ENCODE measurements around the gene GNG4. TPM values are rescaled to one million over a fixed set of nuclear protein-coding genes. Genes with fewer than 3 reads are reported as not detected.
A peak's percentile ranks its signal among the peaks of the same experiment; 100 is the strongest.

GNG4 gene
- polyA plus RNA-seq, 1 experiment, result 0.33 TPM

- ChIA-PET POLR2A (interaction anchor here (0.7 kb wide), 1 partner anchor 14 kb away, joined by 3 read pairs; no protein-coding TSS in a partner anchor), CTCF (interaction anchor here (0.6 to 1.5 kb wide), 6 partner anchors 8 to 64 kb away, joined by 4 to 5 read pairs (median 4); no protein-coding TSS in a partner anchor)
- peak; percentile 56 for DNase-seq (ENCODE audit: low read depth, low spot score)
- Histone ChIP-seq H3K9me3 (ENCODE audit: control insufficient read depth, insufficient read depth, low read length) (no peaks in the 10 kb centered on the region), H3K27ac (ENCODE audit: low read depth, low read length) (no peak overlapping the region), H3K4me3 (ENCODE audit: low read depth, low read length) (no peak overlapping the region), H3K27me3 (ENCODE audit: control insufficient read depth, insufficient read depth, low read length) (no peaks in the 10 kb centered on the region)
- peak; percentile 82 for TF ChIP-seq CTCF (IDR thresholded peaks at IDR 0.05; ENCODE audit: low read depth, low read length)
These were observed 31.8 kb downstream of the GNG4 start for GRCh38 chr1:235617808-235618207.

DNA sequence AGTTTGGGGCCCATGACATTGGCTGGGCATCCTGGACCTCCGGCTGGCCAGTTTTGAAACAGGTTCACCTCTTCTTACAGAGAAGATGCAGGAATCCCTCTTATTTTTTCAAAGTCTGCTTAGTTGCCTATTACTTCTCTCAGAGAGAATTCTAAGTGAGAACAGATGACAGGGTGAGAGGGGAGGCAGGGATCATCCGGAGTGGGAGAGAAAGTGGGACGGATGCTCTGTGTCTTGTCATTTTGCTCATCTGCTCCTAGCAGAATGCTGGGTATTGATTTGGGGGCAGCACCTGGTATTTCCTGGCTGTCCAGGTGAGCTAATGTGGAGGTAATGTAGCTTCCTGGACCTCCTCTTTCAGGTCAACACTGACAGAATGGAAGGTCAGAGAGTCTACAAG, 32.4 kb downstream of the GNG4 start:
- no peak for TF ChIP-seq CTCF (IDR thresholded peaks at IDR 0.05; ENCODE audit: low read depth, low read length)
- Histone ChIP-seq H3K27me3 (ENCODE audit: control insufficient read depth, insufficient read depth, low read length) (no peaks in the 10 kb centered on the region), H3K4me3 (ENCODE audit: low read depth, low read length) (no peak overlapping the region), H3K9me3 (ENCODE audit: control insufficient read depth, insufficient read depth, low read length) (no peaks in the 10 kb centered on the region), H3K27ac (ENCODE audit: low read depth, low read length) (no peak overlapping the region)
- CTCF ChIA-PET, result interaction anchor here (0.6 to 1.5 kb wide), 6 partner anchors 9 to 97 kb away, joined by 3 to 5 read pairs (median 4); no protein-coding TSS in a partner anchor
- POLR2A ChIA-PET, result no interaction called here
- no peak for DNase-seq (ENCODE audit: low read depth, low spot score)

GRCh38 chr1:235614442-235614954, 35.1 kb downstream of the GNG4 start:
- DNase-seq (ENCODE audit: low read depth, low spot score), result no peak
- CTCF ChIA-PET, result interaction anchor here (3.2 kb wide), 1 partner anchor 13 kb away, joined by 18 read pairs; no protein-coding TSS in a partner anchor
- Histone ChIP-seq H3K27me3 (ENCODE audit: control insufficient read depth, insufficient read depth, low read length) (no peaks in the 10 kb centered on the region), H3K27ac (ENCODE audit: low read depth, low read length) (no peak overlapping the region), H3K4me3 (ENCODE audit: low read depth, low read length) (no peak overlapping the region), H3K9me3 (ENCODE audit: control insufficient read depth, insufficient read depth, low read length) (no peaks in the 10 kb centered on the region)
- POLR2A ChIA-PET, result interaction anchor here (0.5 kb wide), 1 partner anchor 217 kb away, joined by 4 read pairs; no protein-coding TSS in a partner anchor
- no peak for TF ChIP-seq CTCF (IDR thresholded peaks at IDR 0.05; ENCODE audit: low read depth, low read length)

- TF ChIP-seq CTCF (IDR thresholded peaks at IDR 0.05; ENCODE audit: low read depth, low read length), result no peak
- H3K27ac ChIP-seq (ENCODE audit: low read depth, low read length), result no peak overlapping the region
- no peaks in the 10 kb centered on the region for H3K9me3 ChIP-seq (ENCODE audit: control insufficient read depth, insufficient read depth, low read length)
- no peak for DNase-seq (ENCODE audit: low read depth, low spot score)
- H3K27me3 ChIP-seq (ENCODE audit: control insufficient read depth, insufficient read depth, low read length), result no peaks in the 10 kb centered on the region
- CTCF ChIA-PET, result interaction anchor here (1.0 to 3.2 kb wide), 2 partner anchors 12 to 358 kb away, joined by 7 to 18 read pairs; no protein-coding TSS in a partner anchor
- no peak overlapping the region for H3K4me3 ChIP-seq (ENCODE audit: low read depth, low read length)
- POLR2A ChIA-PET, result no interaction called here
These were observed 36.0 kb downstream of the GNG4 start for GRCh38 chr1:235613602-235614001.

DNA sequence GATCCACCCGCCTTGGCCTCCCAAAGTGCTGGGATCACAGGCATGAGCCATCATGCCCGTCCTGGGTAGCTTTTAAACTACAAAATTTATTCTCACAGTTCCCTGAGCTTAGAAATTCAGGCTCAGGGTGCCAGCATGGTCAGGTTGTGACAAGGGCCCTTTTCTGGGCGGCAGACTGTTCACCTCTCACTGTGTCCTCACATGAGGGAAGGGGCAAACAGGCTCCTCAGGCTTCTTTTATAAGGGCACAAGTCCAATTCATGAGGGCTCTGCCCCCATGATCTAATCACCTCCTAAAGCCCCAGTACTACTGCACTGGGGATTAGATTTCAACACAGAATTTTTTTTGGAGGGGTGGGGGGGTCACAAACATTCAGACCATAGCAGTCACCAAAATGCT, 36.8 kb downstream of the GNG4 start:
- no peak for TF ChIP-seq CTCF (IDR thresholded peaks at IDR 0.05; ENCODE audit: low read depth, low read length)
- no peak overlapping the region for H3K27ac ChIP-seq (ENCODE audit: low read depth, low read length)
- no peaks in the 10 kb centered on the region for H3K9me3 ChIP-seq (ENCODE audit: control insufficient read depth, insufficient read depth, low read length)
- no peaks in the 10 kb centered on the region for H3K27me3 ChIP-seq (ENCODE audit: control insufficient read depth, insufficient read depth, low read length)
- ChIA-PET CTCF (interaction anchor here (3.2 kb wide), 1 partner anchor 11 kb away, joined by 18 read pairs; no protein-coding TSS in a partner anchor), POLR2A (no interaction called here)
- no peak overlapping the region for H3K4me3 ChIP-seq (ENCODE audit: low read depth, low read length)
- no peak for DNase-seq (ENCODE audit: low read depth, low spot score)

All from AG04450 (cell line).